HUDEP-2 (cell line): ENCODE data around the gene KIF21A.
"Not testable (repeated sequence)": the region's sequence is repeated elsewhere in the genome, so short reads cannot be mapped to it uniquely, and the experiment has no call there.

Experiments used
- DNase-seq, 76 experiments: peaks; one replicate each; lab custom pipeline; 2025; ENCODE audit not compliant: unreplicated experiment in 76 of 76; lab: John Stamatoyannopoulos, UW

The KIF21A gene, protein sequence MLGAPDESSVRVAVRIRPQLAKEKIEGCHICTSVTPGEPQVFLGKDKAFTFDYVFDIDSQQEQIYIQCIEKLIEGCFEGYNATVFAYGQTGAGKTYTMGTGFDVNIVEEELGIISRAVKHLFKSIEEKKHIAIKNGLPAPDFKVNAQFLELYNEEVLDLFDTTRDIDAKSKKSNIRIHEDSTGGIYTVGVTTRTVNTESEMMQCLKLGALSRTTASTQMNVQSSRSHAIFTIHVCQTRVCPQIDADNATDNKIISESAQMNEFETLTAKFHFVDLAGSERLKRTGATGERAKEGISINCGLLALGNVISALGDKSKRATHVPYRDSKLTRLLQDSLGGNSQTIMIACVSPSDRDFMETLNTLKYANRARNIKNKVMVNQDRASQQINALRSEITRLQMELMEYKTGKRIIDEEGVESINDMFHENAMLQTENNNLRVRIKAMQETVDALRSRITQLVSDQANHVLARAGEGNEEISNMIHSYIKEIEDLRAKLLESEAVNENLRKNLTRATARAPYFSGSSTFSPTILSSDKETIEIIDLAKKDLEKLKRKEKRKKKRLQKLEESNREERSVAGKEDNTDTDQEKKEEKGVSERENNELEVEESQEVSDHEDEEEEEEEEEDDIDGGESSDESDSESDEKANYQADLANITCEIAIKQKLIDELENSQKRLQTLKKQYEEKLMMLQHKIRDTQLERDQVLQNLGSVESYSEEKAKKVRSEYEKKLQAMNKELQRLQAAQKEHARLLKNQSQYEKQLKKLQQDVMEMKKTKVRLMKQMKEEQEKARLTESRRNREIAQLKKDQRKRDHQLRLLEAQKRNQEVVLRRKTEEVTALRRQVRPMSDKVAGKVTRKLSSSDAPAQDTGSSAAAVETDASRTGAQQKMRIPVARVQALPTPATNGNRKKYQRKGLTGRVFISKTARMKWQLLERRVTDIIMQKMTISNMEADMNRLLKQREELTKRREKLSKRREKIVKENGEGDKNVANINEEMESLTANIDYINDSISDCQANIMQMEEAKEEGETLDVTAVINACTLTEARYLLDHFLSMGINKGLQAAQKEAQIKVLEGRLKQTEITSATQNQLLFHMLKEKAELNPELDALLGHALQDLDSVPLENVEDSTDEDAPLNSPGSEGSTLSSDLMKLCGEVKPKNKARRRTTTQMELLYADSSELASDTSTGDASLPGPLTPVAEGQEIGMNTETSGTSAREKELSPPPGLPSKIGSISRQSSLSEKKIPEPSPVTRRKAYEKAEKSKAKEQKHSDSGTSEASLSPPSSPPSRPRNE (N-terminal part only)

DNA sequence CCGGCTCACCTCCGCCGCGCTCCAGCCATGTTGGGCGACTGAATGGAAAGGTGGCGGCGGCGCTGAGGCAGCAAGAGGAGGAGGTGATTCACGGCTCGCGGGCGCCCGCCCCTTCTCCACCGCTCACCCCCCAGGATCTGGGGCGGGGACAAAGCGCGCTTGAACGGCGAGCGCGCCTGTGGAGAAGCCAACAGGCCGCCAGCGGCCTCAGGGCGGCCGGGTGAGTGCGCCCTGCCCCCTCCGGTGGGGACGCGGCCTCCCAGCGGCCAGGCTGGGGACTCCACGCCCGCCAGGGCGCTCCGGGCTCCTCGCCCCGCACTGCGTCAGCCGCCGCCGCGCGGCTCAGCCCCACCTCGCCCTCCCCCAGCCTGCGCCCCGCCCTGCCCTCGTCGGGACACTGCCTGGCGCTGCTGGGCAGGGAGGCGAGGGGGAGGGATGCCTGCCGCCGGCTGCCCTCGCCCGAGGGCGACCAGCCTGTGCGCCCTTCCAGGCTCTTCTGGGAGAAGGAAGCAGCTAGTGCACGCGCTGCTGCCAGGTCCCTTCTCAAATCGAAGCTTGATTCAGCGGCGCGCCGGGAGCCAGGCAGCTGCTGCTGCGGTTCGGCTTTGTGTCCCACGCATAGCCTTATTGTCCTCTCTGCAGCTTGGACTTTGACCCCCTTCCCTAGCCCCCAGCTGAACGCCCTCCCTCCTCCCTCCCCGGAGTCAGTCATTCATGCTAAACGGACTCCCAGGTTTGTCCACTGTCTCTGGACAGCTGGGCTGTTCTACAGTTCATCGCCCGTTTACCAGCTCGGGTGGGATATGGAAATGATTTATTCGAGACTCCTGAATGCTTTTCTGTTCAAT lies at the start of gene KIF21A:
Gene KIF21A, minus strand, starts transcription at position 40 of the 848 bp plus-strand sequence. CDS start 150 bp downstream, outside the sequence.
- DNase-seq: peak in 74 of 76 experiments; percentile 12 to 93 (median 84)

DNA sequence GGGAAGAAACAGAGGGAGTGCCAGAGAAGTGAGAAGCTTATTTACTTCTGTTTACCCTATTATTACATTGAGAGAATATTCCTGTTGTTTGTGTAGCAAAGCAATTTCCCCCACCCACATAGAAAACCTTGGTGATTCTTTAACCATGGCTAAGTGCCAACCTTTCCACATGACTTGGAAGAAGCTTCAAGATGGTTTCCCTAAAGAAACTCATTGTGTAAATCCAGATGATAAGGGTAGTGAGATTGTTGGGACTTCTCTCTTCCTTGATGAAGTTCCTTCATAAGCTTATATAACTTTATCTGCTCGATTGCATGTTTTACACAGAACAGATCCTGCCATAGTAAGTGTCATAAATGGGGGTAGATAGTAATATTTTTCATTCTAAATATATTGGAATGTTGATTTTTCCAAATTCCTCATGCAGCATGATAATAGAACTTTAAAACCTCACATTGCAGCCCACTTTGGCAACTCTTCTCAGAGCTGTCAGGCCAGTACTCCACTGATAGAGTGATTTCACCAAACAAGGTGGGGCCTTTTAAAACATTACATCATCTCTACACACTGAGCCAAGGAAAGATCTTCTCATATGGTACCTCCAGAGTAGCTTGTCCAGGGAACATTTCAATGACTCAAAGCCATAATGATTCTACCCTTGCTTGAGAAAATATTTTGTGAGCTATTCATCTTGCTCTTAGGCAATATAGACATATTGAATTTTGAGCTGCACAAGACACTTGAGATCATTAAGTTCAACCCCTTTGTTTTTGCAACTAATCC lies 47.8 kb upstream of the KIF21A start:
- DNase-seq: no peak

DNA sequence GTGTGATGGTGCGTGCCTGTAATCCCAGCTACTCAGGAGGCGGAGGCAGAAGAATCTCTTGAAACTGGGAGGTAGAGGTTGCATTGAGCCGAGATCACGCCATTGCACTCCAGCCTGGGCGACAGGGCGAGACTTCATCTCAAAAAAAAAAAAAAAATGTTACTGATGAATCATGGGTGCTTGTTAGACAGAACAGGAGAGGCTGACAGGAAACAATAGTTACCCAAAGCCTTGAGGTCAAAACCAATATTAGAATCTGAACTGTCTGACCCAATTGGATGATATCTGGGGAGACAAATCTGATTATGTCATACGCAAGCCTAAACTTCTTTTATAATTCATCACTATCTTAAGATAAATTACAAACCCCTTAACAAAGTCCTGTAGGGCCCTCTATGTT lies 40.7 kb upstream of the KIF21A start:
- DNase-seq: no peak

DNA sequence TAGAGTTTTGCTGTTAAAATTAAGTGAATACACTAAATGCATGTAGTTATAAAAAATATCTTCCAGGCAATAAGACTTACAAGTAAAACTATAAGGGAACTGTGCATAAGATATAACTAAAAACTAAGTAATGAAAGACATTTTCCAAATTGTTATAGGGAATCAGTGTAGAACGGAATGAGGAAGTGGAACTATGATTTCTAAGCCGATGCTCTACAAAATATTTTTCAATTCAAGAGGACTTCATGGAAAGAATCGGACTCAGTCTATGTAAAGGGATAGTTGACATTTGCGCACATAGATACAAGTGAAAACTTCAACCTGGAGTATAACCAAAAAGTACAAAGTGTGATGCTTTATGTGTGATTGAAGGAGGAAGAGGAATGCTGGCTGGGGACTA lies 40.1 kb upstream of the KIF21A start:
- no peak for DNase-seq

DNA sequence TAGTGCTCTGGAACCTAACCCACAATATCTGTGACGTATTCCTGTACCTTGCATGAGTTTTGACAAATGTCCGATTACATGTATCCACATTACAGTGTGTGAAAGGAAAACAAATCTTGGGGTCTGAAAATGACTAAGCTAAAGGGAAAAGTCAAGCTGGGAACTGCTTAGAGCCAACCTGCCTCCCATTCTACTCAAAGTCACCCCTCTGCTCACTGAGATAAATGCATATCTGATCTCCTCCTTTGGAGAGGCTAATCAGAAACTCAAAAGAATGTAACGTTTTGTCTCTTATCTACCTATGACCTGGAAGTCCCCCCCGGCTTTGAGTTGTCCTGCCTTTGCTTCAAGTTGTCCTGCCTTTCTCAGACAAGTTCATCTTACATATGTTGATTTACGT lies 34.0 kb upstream of the KIF21A start:
- DNase-seq: no peak

DNA sequence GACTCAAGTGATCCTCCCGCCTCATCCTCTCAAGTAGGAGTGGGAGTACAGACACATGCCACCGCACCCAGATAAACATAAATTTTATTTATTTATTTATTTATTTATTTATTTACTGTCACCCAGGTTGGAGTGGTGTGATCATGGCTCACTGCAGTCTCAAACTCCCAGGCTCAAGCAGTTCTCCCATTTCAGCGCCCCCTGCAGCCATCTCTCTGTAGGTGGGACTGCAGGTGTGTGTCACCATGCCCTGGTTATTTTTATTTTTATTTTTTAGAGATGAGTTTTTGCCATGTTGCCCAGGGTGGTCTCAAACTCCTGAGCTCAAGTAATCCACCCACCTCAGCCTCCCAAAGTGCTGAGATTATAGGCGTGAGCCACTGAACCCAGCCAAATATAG lies 33.2 kb upstream of the KIF21A start:
- DNase-seq: peak in 2 of 76 experiments; percentile 1 to 10

DNA sequence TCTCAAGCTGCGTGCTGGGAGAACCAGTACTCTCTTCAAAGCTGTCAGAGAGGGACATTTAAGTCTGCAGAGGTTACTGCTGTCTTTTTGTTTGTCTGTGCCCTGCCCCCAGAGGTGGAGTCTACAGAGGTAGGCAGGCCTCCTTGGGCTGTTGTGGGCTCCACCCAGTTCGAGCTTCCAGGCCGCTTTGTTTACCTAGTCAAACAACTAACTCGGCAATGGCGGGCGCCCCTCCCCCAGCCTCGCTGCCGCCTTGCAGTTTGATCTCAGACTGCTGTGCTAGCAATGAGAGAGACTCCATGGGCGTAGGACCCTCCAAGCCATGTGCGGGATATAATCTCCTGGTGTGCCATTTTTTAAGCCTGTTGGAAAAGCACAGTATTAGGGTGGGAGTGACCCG lies 32.2 kb upstream of the KIF21A start:
- DNase-seq: not testable (repeated sequence)

DNA sequence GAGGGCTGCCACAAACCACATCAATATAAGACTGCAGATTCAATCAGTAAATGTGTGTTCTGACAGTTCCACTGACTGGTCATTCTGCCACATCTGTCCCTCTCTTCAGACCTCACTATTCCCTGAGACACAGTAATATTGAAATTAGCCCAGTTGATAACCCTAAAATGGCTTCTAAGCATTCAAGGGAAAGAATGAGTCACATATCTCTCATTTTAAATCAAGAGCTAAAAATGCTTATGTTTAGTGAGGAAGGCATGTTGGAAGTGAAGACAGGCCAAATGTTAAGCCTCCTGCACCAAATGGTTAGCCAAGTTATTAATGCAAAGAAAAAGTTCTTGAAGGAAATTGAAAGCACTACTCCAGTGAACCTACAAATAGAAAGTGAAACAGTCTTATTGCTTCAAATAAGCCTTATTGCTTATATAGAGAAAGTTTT lies 24.5 kb upstream of the KIF21A start:
- DNase-seq: no peak

DNA sequence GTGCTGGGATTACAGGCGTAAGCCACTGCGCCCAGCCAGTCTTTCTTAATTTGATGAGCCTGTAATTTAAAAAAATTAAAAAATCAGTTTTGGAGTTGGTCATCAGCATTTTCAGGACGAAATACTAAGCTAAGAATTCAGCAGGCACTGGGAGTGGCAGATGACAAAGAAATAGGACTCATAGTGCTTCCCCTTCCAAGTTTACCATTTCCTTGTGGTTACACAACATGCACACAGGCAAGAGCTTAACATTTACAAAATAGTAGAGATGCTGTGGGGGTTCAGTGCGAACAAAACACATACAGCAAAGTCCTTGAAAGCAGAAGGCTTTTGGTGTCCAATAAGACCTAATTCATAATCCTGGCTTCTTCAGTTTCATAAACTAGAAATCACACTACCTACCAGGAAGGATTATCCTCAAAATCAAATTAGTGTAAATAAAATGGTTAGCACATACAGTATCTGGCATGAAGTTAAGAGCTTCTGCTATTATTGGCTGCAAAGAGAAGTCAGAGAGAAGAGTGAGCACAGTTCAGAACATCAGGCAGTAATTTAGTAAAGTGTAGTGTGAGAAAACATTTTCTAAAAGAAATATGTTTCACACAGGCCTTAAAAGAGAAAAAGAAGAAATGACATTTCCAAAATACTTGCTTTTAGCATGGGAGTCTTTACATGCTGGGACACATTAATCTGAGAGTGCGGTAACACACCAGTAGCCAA lies 22.2 kb upstream of the KIF21A start:
- no peak for DNase-seq

DNA sequence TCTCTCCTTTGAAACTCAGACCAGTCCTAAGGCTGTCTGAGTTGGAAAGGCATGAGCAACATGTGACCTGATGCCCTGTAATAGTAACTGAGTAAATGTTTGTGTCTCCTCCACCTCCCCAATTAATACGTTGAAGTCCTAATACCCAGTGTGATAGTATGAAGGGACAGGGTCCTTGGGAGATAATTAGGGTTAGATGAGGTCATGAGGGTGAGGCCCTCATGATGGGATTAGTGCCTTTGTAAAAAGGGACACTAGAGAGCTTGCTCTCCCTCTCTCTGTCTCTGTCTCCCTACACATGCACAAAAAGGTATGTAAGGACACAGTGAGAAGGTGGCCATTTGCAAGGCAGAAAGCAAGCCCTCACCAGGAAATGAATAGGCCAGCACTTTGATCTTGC lies 18.1 kb upstream of the KIF21A start:
- no peak for DNase-seq

DNA sequence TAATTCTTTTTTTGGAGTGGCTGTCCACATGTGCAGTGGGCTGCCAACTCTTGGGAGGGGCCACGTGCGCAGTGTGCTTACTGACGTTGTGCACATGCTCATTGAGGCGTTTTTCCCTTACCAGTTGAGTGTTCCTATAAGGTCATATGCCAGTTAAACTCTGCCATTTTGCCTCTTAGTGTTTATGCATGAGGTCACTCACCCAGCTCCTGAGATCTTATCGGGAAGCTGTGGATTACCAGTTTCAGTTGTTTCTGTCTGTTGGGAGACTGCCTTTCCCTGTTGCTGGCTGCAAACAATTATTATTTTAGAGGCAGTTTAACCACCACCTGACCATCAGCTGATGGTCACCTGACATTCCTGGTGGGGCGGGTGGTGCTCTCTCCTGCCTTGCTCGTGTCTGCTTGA lies 16.1 kb upstream of the KIF21A start:
- DNase-seq: no peak

DNA sequence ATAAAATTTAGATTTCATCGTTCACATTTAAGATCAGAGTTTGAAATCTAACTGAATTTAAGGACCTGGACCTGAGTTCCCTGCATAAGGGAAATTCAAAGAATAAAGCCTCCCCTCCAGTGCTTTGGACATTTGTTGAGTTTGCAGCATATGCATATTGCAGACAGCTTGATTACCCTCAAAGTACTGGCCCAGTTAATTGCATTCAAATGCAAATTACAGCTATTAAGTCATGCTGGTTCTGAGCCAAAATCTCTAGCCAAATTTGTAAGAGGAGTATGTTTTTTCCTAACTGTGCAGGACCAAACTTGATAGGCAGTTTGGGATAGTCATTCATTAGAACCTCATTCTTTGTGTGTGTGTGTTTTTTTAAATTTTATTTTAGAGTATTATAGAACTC lies 9.1 kb upstream of the KIF21A start:
- no peak for DNase-seq

DNA sequence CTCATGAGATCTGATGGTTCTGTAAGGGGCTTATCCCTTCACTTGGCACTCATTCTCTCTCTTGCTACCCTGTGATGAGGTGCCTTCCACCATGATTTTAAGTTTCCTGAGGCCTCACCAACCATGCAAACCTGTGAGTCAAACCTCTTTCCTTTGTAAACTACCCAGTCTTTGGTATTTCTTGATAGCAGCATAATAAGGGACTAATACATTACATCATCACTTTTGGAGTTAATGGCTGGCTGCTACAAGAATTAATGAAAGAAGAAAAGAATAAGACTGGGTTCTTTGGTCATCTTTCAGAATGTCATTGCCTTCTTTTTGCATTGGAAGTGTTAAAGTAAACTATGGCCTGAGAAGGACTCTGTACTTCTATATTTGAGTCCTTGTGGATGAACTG lies 5.1 kb upstream of the KIF21A start:
- no peak for DNase-seq

DNA sequence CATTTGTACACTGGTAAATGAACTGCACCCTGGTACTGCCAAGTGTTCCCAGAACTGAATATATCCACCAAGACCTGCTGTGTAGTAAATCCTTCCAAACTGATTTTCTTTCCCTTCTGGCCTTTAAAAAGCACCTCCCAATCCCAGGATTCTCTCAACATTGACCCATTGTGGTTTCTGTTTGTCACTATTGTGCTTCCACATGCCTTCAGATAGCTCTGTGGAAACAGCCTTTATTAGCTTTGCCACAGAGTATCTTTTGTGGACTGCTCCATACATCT lies 949 bp upstream of the KIF21A start:
- DNase-seq: no peak

DNA sequence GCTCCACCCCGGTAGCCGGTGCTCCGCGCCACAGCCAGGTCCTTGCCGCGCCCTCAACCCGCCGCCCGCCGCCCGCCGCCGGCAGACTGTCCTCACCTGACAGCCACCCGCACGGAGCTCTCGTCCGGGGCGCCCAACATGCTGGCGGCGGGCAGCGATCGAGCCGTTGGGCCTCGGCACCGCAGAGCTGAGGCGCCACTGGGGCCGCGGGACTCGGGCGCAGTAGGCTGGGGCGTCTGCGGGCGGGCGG lies 164 bp downstream of the KIF21A start:
- DNase-seq: peak in 8 of 76 experiments; percentile 28 to 65 (median 54)

DNA sequence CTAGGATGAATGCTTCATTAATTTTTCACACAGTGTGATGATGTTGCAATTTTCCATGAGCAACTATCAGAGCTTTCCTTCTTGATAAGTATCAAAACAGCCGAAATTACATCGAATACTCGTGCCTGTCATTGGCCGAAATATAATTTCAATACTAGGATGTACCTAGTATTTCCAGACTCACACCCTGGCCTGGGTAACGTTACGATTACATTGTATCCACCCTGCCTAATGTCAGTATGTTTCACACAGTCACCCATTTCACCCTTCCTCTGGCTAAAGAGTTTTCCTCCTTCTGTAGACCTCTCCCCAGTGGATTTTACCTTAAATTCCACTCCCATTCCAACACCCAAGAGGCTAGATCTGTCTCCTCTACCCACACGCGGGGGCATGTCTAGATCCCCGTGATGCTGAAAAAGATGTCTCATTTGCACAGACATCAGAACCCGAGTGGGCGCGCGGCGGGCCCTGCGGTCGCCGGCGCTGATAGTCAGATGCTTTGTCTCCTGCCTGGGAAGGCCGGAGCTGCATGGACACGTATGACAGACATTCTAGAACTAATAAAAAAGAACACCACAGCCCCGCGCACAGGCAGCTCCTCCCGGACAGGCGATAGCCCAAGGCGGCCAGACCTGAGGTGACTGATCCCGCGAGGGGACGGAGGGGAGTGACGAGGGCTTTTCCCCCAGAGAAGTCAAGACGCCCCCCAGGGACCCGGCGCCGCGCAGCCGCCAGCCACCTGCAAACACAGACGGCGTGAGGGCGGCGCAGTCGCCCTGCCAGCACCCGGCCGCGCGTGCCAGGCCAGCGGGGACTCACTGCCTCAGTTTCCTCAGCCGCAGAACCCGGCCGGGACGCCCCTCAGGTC lies 723 bp downstream of the KIF21A start:
- peak in 41 of 76 experiments; percentile 2 to 65 (median 27) for DNase-seq

DNA sequence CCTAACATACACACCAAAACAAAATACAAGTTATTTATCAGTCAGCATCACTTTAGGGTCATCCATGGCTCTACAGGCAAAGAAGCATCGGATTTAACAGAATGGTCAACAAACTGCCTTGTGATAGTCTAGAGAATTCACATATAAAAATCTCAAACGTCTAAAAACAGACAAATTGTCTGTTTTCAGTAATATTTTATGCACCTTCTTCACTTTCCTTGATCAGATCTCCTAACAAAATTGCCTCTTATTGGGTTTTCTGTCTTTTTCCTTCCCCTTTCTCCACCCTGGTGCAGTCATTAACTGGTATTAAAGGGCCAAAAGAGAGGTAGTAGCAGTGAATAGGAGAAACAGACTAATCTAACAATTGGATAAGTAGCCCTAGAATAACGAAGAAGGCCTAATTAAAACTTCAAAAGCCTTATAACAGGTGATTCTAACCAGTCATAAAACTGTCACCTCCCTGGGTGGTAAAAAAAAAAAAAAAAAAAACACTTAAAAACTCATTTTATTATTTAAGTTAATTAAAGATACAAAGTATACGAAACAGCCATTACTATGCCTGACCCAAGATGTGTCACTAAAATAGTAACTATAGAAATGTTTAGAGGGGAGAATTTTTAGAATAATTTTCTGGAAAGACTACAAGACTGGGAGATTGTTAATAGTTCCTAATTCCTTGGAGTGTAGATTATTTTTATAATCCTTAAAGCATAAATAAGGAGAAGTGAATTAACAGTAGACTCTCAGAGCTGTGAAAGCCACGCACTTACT lies 1.5 kb downstream of the KIF21A start:
- no peak for DNase-seq
